ENCODE results near the gene OR10H5.

DNA sequence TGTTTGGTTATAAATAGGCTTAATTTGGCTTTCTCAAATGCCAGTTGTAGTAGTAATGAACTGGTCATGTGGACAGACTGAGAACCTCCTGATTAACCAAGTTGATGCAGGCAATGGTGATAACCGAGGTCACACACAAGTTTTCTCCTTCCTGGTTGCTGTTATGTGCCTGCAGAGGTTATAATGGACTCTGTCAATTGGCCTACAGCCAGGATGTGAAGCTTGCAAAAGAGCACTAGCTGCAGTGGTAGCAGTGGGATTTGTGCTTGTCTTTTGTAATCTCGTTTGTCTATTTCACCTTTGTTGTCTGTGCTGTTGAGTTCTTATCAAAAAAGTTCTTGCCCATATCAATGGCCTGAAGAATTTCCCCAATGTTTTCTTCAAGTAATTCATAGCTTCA lies 29.1 kb upstream of the OR10H5 start:
- TF ChIP-seq, protein P1, sequence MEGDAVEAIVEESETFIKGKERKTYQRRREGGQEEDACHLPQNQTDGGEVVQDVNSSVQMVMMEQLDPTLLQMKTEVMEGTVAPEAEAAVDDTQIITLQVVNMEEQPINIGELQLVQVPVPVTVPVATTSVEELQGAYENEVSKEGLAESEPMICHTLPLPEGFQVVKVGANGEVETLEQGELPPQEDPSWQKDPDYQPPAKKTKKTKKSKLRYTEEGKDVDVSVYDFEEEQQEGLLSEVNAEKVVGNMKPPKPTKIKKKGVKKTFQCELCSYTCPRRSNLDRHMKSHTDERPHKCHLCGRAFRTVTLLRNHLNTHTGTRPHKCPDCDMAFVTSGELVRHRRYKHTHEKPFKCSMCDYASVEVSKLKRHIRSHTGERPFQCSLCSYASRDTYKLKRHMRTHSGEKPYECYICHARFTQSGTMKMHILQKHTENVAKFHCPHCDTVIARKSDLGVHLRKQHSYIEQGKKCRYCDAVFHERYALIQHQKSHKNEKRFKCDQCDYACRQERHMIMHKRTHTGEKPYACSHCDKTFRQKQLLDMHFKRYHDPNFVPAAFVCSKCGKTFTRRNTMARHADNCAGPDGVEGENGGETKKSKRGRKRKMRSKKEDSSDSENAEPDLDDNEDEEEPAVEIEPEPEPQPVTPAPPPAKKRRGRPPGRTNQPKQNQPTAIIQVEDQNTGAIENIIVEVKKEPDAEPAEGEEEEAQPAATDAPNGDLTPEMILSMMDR (IDR thresholded peaks at IDR 0.05): no peak
- no peak for TF ChIP-seq POLR2A (IDR thresholded peaks at IDR 0.05)
